ENCODE results near the gene MYO1E.

GRCh38 chr15:59150185-59150584 is 222.5 kb downstream of the MYO1E start:
- TF ChIP-seq CTCF (conservative IDR thresholded peaks at IDR 0.05; ENCODE audit: low read depth, low read length) (no peak), MAFK (IDR thresholded peaks at IDR 0.05; ENCODE audit: low read depth, low read length) (no peak), CEBPB (IDR thresholded peaks at IDR 0.05; ENCODE audit: low read depth, low read length) (no peak), RAD21 (IDR thresholded peaks at IDR 0.05; ENCODE audit: low read length) (no peak), SMC3 (IDR thresholded peaks at IDR 0.05; ENCODE audit: low read depth, low read length) (no peak), POLR2A (IDR thresholded peaks at IDR 0.05; ENCODE audit: low read depth, low read length) (no peak), ELK1 (IDR thresholded peaks at IDR 0.05; ENCODE audit: borderline replicate concordance, low read depth, low read length) (no peak), USF2 (IDR thresholded peaks at IDR 0.05; ENCODE audit: low read depth, low read length) (no peak), RFX5 (IDR thresholded peaks at IDR 0.05; ENCODE audit: low read depth, low read length) (no peak), NFE2L2 (IDR thresholded peaks at IDR 0.05; ENCODE audit: low read depth, low read length) (no peak), MAZ (IDR thresholded peaks at IDR 0.05; ENCODE audit: borderline replicate concordance, low read depth, low read length) (no peak), RCOR1 (IDR thresholded peaks at IDR 0.05; ENCODE audit: insufficient replicate concordance, low read length) (no peak), MXI1 (IDR thresholded peaks at IDR 0.05; ENCODE audit: borderline replicate concordance, low read depth, low read length) (no peak)

Measured in IMR-90 (cell line).